Measurements from ENCODE around the gene ZNF124. TPM values are rescaled to one million over a fixed set of nuclear protein-coding genes. Genes with fewer than 3 reads are reported as not detected.

The ZNF124 gene
- total and polyA plus RNA-seq, 2 of the 13 experiments (the other 11 are each of a cell fraction or from before 2014, with no cell fraction given): 9.7 to 134 TPM

GRCh38 chr1:247113094-247113497 lies 58.7 kb downstream of the ZNF124 start (continued):
- TF ChIP-seq ZUFSP (CRISPR knock-in tag; IDR thresholded peaks at IDR 0.05; ENCODE audit: borderline replicate concordance): no peak
- no peak for TF ChIP-seq ZSCAN12 (CRISPR knock-in tag; IDR thresholded peaks at IDR 0.05)
- TF ChIP-seq ETV5 (CRISPR knock-in tag; IDR thresholded peaks at IDR 0.05; ENCODE audit: borderline replicate concordance): peak; percentile 89
- peak; percentile 30 for TF ChIP-seq CEBPG (CRISPR knock-in tag; IDR thresholded peaks at IDR 0.05)
- peak; percentile 51; the same call in 1 of the 2 replicates for TF ChIP-seq ESRRA (CRISPR knock-in tag; IDR thresholded peaks at IDR 0.05; ENCODE audit: low read depth)
- TF ChIP-seq IKZF5 (CRISPR knock-in tag; IDR thresholded peaks at IDR 0.05): 0 out of 2 replicates have a peak, but pooled peaks have one; percentile 17
- TF ChIP-seq CSRNP1 (CRISPR knock-in tag; IDR thresholded peaks at IDR 0.05): no peak
- TF ChIP-seq RFXAP (CRISPR knock-in tag; IDR thresholded peaks at IDR 0.05; ENCODE audit: borderline replicate concordance): no peak
- peak; percentile 43; the same call in 1 of the 2 replicates for TF ChIP-seq ZBTB38 (CRISPR knock-in tag; IDR thresholded peaks at IDR 0.05)
- TF ChIP-seq ZNF639 (CRISPR knock-in tag; conservative IDR thresholded peaks at IDR 0.05): 0 out of 2 replicates have a peak, but pooled peaks have one; percentile 50
- no peak for TF ChIP-seq RFX5 (IDR thresholded peaks at IDR 0.05; ENCODE audit: low read depth, low read length)
- 0 out of 2 replicates have a peak, but pooled peaks have one; percentile 65 for TF ChIP-seq ZFP90 (CRISPR knock-in tag; IDR thresholded peaks at IDR 0.05; ENCODE audit: borderline replicate concordance)
- TF ChIP-seq HNF1A (IDR thresholded peaks at IDR 0.05; ENCODE audit: low read depth): no peak
- TF ChIP-seq HNF1A (CRISPR knock-in tag; IDR thresholded peaks at IDR 0.05; ENCODE audit: borderline replicate concordance): 0 out of 2 replicates have a peak, but pooled peaks have one; percentile 15
- TF ChIP-seq FOXA1 (IDR thresholded peaks at IDR 0.05): no peak
- 0 out of 2 replicates have a peak, but pooled peaks have one; percentile 3 for TF ChIP-seq FOXA1 (CRISPR knock-in tag; IDR thresholded peaks at IDR 0.05)
- peak; percentile 47; the same call in 1 of the 2 replicates for TF ChIP-seq SIN3A (IDR thresholded peaks at IDR 0.05; ENCODE audit: borderline replicate concordance, low read depth, low read length)
- peak; percentile 35; the same call in 1 of the 2 replicates for TF ChIP-seq ZNF264 (CRISPR knock-in tag; IDR thresholded peaks at IDR 0.05)

Data from HepG2 (cell line).